Measurements from ENCODE around the gene LRR1.

DNA sequence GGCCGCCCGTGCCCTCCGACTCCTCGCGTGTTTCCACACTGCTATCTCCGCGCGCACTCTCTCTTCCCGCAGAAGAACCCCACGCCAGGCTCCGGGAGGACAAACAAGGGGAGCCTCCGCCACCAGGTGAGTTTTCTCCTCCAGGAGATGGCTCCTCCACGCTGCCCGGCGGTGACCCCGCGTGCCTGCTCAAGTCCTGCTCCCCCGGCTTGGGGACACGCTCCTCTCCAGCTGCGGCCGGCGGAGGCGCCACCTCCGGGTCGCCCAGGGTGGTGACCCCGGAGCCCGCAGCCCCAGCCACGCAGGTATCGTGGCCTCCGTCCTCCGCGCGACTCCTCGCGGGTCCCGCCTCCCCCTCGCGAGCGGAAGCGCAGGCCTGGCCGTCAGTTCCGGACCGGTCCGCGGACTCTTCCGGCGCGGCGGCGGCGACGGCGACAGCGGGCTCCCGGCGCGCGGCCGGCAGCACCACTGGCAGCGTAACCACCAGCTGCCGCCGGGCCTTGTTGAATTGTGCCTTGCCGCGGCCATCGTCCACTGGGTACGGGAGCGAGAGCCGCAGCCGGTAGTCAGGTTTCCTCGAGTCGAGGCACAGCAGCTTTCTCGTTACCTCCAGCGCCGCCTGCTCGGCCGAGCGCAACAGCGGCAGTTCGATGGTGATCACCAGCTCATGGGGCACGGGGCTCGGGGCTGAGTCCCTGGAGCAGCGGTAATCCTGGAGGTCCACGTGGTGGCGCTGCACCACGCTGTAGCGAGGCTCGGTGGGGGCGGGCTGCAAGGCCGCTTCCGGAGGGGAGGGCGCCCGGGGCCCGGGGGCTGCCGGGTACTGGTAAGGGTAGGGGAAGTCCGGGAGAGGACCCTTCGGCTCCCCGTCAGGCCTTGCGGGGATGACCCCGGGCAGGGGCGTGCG lies 35.2 kb downstream of the LRR1 start:
- TF ChIP-seq, protein P1, sequence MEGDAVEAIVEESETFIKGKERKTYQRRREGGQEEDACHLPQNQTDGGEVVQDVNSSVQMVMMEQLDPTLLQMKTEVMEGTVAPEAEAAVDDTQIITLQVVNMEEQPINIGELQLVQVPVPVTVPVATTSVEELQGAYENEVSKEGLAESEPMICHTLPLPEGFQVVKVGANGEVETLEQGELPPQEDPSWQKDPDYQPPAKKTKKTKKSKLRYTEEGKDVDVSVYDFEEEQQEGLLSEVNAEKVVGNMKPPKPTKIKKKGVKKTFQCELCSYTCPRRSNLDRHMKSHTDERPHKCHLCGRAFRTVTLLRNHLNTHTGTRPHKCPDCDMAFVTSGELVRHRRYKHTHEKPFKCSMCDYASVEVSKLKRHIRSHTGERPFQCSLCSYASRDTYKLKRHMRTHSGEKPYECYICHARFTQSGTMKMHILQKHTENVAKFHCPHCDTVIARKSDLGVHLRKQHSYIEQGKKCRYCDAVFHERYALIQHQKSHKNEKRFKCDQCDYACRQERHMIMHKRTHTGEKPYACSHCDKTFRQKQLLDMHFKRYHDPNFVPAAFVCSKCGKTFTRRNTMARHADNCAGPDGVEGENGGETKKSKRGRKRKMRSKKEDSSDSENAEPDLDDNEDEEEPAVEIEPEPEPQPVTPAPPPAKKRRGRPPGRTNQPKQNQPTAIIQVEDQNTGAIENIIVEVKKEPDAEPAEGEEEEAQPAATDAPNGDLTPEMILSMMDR (IDR thresholded peaks at IDR 0.05): peak; percentile 32 to 93 (median 74)
- peak; percentile 76 to 91 for TF ChIP-seq POLR2A (IDR thresholded peaks at IDR 0.05)

Measured in thyroid gland (tissue), 4 donors.